NCI-H2107 treated with DMSO at 0.1 percent for 48 hours (cell line): ENCODE measurements around the gene NPHP4.

Experiments used
- DNase-seq: peaks from one replicate; lab custom pipeline; 2025; ENCODE audit not compliant: unreplicated experiment; lab: John Stamatoyannopoulos, UW

The NPHP4 gene

GRCh38 chr1:6004412-6005123 is 12.3 kb upstream of the NPHP4 start:
- no peak for DNase-seq

- no peak for DNase-seq
Observed at GRCh38 chr1:6003568-6004411, 11.6 kb upstream of the NPHP4 start.

GRCh38 chr1:6002714-6003501 is 10.7 kb upstream of the NPHP4 start:
- DNase-seq = no peak

GRCh38 chr1:6001992-6002576 is 9.9 kb upstream of the NPHP4 start:
- no peak for DNase-seq

GRCh38 chr1:6000444-6001288 is 8.4 kb upstream of the NPHP4 start:
- DNase-seq = no peak

GRCh38 chr1:5999711-6000443 is 7.7 kb upstream of the NPHP4 start:
- DNase-seq = no peak

GRCh38 chr1:5998906-5999301 is 6.7 kb upstream of the NPHP4 start:
- no peak for DNase-seq

GRCh38 chr1:5998051-5998905 is 6.1 kb upstream of the NPHP4 start:
- no peak for DNase-seq

GRCh38 chr1:5997316-5997715 is 5.1 kb upstream of the NPHP4 start:
- no peak for DNase-seq

- DNase-seq = no peak
Observed at GRCh38 chr1:5996641-5997270, 4.5 kb upstream of the NPHP4 start.

- no peak for DNase-seq
Observed at GRCh38 chr1:5995871-5996630, 3.8 kb upstream of the NPHP4 start.

- DNase-seq = no peak
Observed at GRCh38 chr1:5994713-5995621, 2.7 kb upstream of the NPHP4 start.

GRCh38 chr1:5993556-5994491 is 1.6 kb upstream of the NPHP4 start:
- DNase-seq = no peak

- no peak for DNase-seq
Observed at GRCh38 chr1:5992814-5993555, 760 bp upstream of the NPHP4 start.
